Keratinocyte (primary cell): ENCODE data around the gene NEB. TPM values are rescaled to one million over a fixed set of nuclear protein-coding genes. Genes with fewer than 3 reads are reported as not detected.

Source experiments
- DNase-seq: peaks from one replicate; pipeline ENCODE4 v3.0.0-alpha.2; 2011; ENCODE audit warnings: low read depth, missing footprints, low spot score
- FAIRE-seq: peaks from 2 replicates; lab custom pipeline; 2011; peaks lifted over from hg19 to GRCh38; lab: Jason Lieb, UNC
- H2AFZ ChIP-seq: 2 replicates; pipeline ENCODE4 v1.6.0; 2012; ENCODE audit warnings: low read length, control low read depth, inconsistent platforms; ENCODE audit not compliant: control insufficient read depth
- H3K27ac ChIP-seq: 2 replicates; pipeline ENCODE4 v1.5.1; 2011; ENCODE audit warnings: low read length; ENCODE audit not compliant: control insufficient read depth, insufficient read depth
- H3K27me3 ChIP-seq: 3 replicates; pipeline ENCODE4 v1.6.0; 2011; ENCODE audit warnings: low read length; ENCODE audit not compliant: control insufficient read depth, insufficient read depth; ENCODE audit errors: extremely low read depth
- H3K36me3 ChIP-seq, 2 experiments: 2 replicates in 1 of 2; 3 replicates in 1 of 2; pipeline ENCODE4 v1.5.1; 2011; ENCODE audit warnings: low read length in 2 of 2, mild to moderate bottlenecking in 1 of 2; ENCODE audit not compliant: control insufficient read depth in 2 of 2, insufficient read depth in 2 of 2; ENCODE audit errors: extremely low read depth in 1 of 2
- H3K4me1 ChIP-seq: 3 replicates; pipeline ENCODE4 v1.5.1; 2011; ENCODE audit warnings: low read length; ENCODE audit not compliant: control insufficient read depth, insufficient read depth; ENCODE audit errors: extremely low read depth
- H3K4me2 ChIP-seq: 3 replicates; pipeline ENCODE4 v1.6.0; 2011; ENCODE audit warnings: low read depth, low read length; ENCODE audit not compliant: control insufficient read depth, insufficient read depth; ENCODE audit errors: extremely low read depth
- H3K4me3 ChIP-seq, 3 experiments: fragments of 200-600 bp in 1 of 3; sonication (generic) in 1 of 3; 2 replicates in 2 of 3; 3 replicates in 1 of 3; pipeline ENCODE4 v1.5.1; 2011 to 2016; ENCODE audit warnings: low read length in 3 of 3, mild to moderate bottlenecking in 3 of 3, control low read depth in 2 of 3, inconsistent platforms in 1 of 3, low read depth in 1 of 3, mixed read lengths in 1 of 3, mixed run types in 1 of 3, moderate library complexity in 1 of 3; ENCODE audit not compliant: control insufficient read depth in 2 of 3, insufficient read depth in 2 of 3; ENCODE audit errors: extremely low read depth in 1 of 3
- H3K79me2 ChIP-seq: 2 replicates; pipeline ENCODE4 v1.6.0; 2012; ENCODE audit warnings: low read length; ENCODE audit not compliant: control insufficient read depth, insufficient read depth
- H3K9ac ChIP-seq: 3 replicates; pipeline ENCODE4 v1.6.0; 2011; ENCODE audit warnings: low read length; ENCODE audit not compliant: control insufficient read depth, insufficient read depth; ENCODE audit errors: extremely low read depth
- H3K9me1 ChIP-seq: 3 replicates; pipeline ENCODE4 v1.6.0; 2011; ENCODE audit warnings: low read length; ENCODE audit not compliant: control insufficient read depth, insufficient read depth; ENCODE audit errors: extremely low read depth
- H3K9me3 ChIP-seq: 2 replicates; pipeline ENCODE4 v1.5.1; 2012; ENCODE audit warnings: low read depth, low read length; ENCODE audit not compliant: control insufficient read depth
- H4K20me1 ChIP-seq: 3 replicates; pipeline ENCODE4 v1.6.0; 2011; ENCODE audit warnings: low read length; ENCODE audit not compliant: control insufficient read depth, insufficient read depth; ENCODE audit errors: extremely low read depth
- CTCF ChIP-seq, 3 experiments: IDR thresholded peaks in 1 of 3; conservative IDR thresholded peaks in 1 of 3; optimal IDR thresholded peaks in 1 of 3; 2 replicates in 2 of 3; 3 replicates in 1 of 3; pipeline versions ENCODE3 to v1.5.1; 2011; ENCODE audit warnings: low read length in 3 of 3, mild to moderate bottlenecking in 3 of 3, moderate library complexity in 2 of 3, control low read depth in 1 of 3, inconsistent platforms in 1 of 3; ENCODE audit not compliant: insufficient read depth in 2 of 3; ENCODE audit errors: extremely low read depth in 1 of 3
- EZH2 ChIP-seq: IDR thresholded peaks from one replicate; pipeline ENCODE4 v1.6.1; 2012; ENCODE audit warnings: inconsistent platforms, mild to moderate bottlenecking, low read length, moderate library complexity
- dilution Hi-C: fragments of 300-500 bp; cut with MboI; formaldehyde crosslinking; loops from one replicate; pipeline ENCODE4 v1.7.0; 2020; ENCODE audit warnings: low sequenced_read_pairs; ENCODE audit not compliant: extremely low pct_ligation_motif_present
- polyA plus RNA-seq, 5 experiments: library from polyadenylated mRNA; depleted of rRNA in 3 of 5; stranded (reverse) in 3 of 5; stranded (forward) in 1 of 5; unstranded in 1 of 5; fragments of >200 nt; gene quantifications; 1 replicate in 1 of 5; 2 replicates in 3 of 5; 3 replicates in 1 of 5; pipeline versions ENCODE4 v1.2.1 to v1.2.3, GENCODE V29; 2011 to 2012; ENCODE audit warnings: missing spikeins in 2 of 5, low read depth in 1 of 5, low replicate concordance in 1 of 5

Gene NEB
- polyA plus RNA-seq, 1 donor (not counting 4 experiments of a cell fraction or from before 2014, with no cell fraction given): 0.67 TPM

GRCh38 chr2:151470556-151470955, 263.7 kb downstream of the NEB start:
- H3K4me2 ChIP-seq: no peak overlapping the region
- TF ChIP-seq EZH2 (no peak), CTCF (optimal IDR thresholded peaks at IDR 0.05 in 1 of 3, IDR thresholded peaks at IDR 0.05 in 1 of 3, conservative IDR thresholded peaks at IDR 0.05 in 1 of 3; ENCODE audit: extremely low read depth in 1 of 3, insufficient read depth in 2 of 3, low read length in 3 of 3) (no peak)
- no peaks in the 10 kb centered on the region for H3K9me3 ChIP-seq
- no peaks in the 10 kb centered on the region for H3K9me1 ChIP-seq
- H2AFZ ChIP-seq: no peak overlapping the region
- dilution Hi-C loops: no loop called here
- no peaks in the 10 kb centered on the region for H3K4me1 ChIP-seq
- H3K4me3 ChIP-seq: no peak overlapping the region
- H3K27ac ChIP-seq: no peak overlapping the region
- H3K79me2 ChIP-seq: no peaks in the 10 kb centered on the region
- peaks cover 10 to 22% of the 10 kb centered on the region in 2 experiments for H3K36me3 ChIP-seq
- no peak overlapping the region for H3K9ac ChIP-seq
- no peak for FAIRE-seq
- no peaks in the 10 kb centered on the region for H4K20me1 ChIP-seq
- no peak for DNase-seq
- H3K27me3 ChIP-seq: no peaks in the 10 kb centered on the region

- no peak overlapping the region for H3K4me2 ChIP-seq
- H3K4me3 ChIP-seq: no peak overlapping the region
- no peaks in the 10 kb centered on the region for H3K9me3 ChIP-seq
- no peak overlapping the region for H3K27ac ChIP-seq
- no peak overlapping the region for H3K9ac ChIP-seq
- dilution Hi-C loops: no loop called here
- FAIRE-seq (no peak), DNase-seq (no peak)
- TF ChIP-seq EZH2 (no peak), CTCF (optimal IDR thresholded peaks at IDR 0.05 in 1 of 3, IDR thresholded peaks at IDR 0.05 in 1 of 3, conservative IDR thresholded peaks at IDR 0.05 in 1 of 3; ENCODE audit: extremely low read depth in 1 of 3, insufficient read depth in 2 of 3, low read length in 3 of 3) (no peak)
- no peaks in the 10 kb centered on the region for H3K4me1 ChIP-seq
- H2AFZ ChIP-seq: no peak overlapping the region
- H3K79me2 ChIP-seq: no peaks in the 10 kb centered on the region
- H3K27me3 ChIP-seq: no peaks in the 10 kb centered on the region
- H3K36me3 ChIP-seq: peaks cover 9 to 30% of the 10 kb centered on the region in 2 experiments
- no peaks in the 10 kb centered on the region for H4K20me1 ChIP-seq
- no peaks in the 10 kb centered on the region for H3K9me1 ChIP-seq
Observed at GRCh38 chr2:151465771-151466170, 268.5 kb downstream of the NEB start.
